Tibial nerve (tissue), 4 donors: ENCODE data around the gene SPTBN4. TPM values are rescaled to one million over a fixed set of nuclear protein-coding genes. Genes with fewer than 3 reads are reported as not detected.
"Not testable (repeated sequence)": the region's sequence is repeated elsewhere in the genome, so short reads cannot be mapped to it uniquely, and the experiment has no call there.

Experiments
- DNase-seq, 2 donors: peaks; one replicate each; pipeline ENCODE4 v3.0.0-alpha.2; 2019; ENCODE audit warnings: low spot score in 2 of 2
- H3K27ac ChIP-seq, 4 donors: fragments of 200-600 bp; sonication (generic) in 3 of 4; one replicate each; pipeline ENCODE4 v1.5.1; 2017 to 2019; ENCODE audit warnings: mild to moderate bottlenecking in 1 of 4
- H3K27me3 ChIP-seq, 2 donors: fragments of 200-600 bp; sonication (generic) in 1 of 2; one replicate each; pipeline versions ENCODE4 v1.5.1 to v1.6.0; 2017 to 2019
- H3K36me3 ChIP-seq, 3 donors: fragments of 200-600 bp; sonication (generic); one replicate each; pipeline ENCODE4 v1.5.1; 2018 to 2019
- H3K4me1 ChIP-seq, 4 donors: fragments of 200-600 bp; sonication (generic) in 3 of 4; one replicate each; pipeline ENCODE4 v1.5.1; 2017 to 2019
- H3K4me3 ChIP-seq, 4 donors: fragments of 200-600 bp; sonication (generic) in 3 of 4; one replicate each; pipeline ENCODE4 v1.5.1; 2017 to 2019; ENCODE audit warnings: mild to moderate bottlenecking in 1 of 4, moderate library complexity in 1 of 4
- H3K9me3 ChIP-seq, 4 donors: fragments of 200-600 bp; sonication (generic) in 3 of 4; one replicate each; pipeline ENCODE4 v1.5.1; 2017 to 2019
- EP300 ChIP-seq, 2 donors: sonication (generic); formaldehyde crosslinking; IDR thresholded peaks; one replicate each; pipeline ENCODE4 v1.6.1; 2017; ENCODE audit warnings: antibody characterized with exemption in 2 of 2, mild to moderate bottlenecking in 1 of 2
- POLR2A ChIP-seq, 2 donors: fragments of 450-650 bp; IDR thresholded peaks; one replicate each; pipeline ENCODE4 v1.6.1; 2017; ENCODE audit warnings: antibody characterized with exemption in 2 of 2, mild to moderate bottlenecking in 2 of 2, moderate library complexity in 2 of 2
- WGBS, 2 donors: methylation state at CpG; one replicate each; pipeline ENCODE4 v1.1.5; 2018; 5-methylcytosine and 5-hydroxymethylcytosine counted together
- total RNA-seq, 4 donors: library from RNA; depleted of rRNA; stranded (reverse); fragments of >200 nt; gene quantifications; one replicate each; pipeline ENCODE4 v1.1.0, GENCODE V29; 2016
- TF ChIP-seq, protein P1 (sequence below), 5 experiments: fragments of 200-600 bp in 3 of 5; fragments of 450-650 bp in 2 of 5; sonication (generic) in 3 of 5; IDR thresholded peaks; one replicate each; pipeline ENCODE4 v1.5.1; 2016 to 2019; ENCODE audit warnings: antibody characterized with exemption in 5 of 5, mild to moderate bottlenecking in 3 of 5, moderate library complexity in 2 of 5

SPTBN4 gene
- total RNA-seq, 4 donors from 2014 or later, result 14.9 to 24.0 (median 19.7) TPM

DNA sequence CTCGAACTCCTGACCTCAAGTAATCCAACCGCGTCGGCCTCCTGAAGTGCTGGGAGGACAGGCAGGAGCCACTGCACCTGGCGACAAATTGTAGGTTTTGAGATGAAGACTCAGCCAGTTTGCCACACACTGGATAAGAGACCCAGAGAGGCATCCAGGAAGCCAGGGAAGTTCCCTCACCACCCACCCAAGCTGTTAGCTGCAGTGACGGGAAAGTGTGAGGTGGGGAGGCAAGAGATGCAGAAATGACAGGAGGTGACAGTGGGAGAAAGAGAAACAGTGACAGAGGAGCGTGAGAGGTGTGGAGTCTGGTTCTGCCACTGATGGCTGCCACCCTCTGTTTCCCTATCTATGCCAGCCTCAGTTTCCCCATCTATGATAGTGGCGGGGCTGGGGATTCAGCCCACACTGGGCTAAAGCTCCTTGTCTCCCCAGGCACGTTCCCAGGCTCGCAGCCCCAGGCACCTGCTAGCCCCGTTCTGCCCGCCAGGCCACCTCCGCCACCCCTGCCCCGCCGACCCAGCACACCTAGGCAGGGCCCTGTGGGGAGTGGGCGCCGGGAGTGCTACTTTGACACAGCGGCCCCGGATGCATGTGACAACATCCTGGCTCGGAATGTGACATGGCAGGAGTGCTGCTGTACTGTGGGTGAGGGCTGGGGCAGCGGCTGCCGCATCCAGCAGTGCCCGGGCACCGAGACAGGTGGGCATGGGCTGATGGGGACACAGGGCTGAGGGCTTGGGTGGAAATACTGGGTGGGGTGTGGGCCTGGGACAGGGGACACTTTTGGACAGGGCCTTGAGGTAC lies 155.4 kb downstream of the SPTBN4 start:
- WGBS, 2 donors, result 90 to 94% methylated on average over 22 of the region's 24 CpGs
- TF ChIP-seq, protein P1, sequence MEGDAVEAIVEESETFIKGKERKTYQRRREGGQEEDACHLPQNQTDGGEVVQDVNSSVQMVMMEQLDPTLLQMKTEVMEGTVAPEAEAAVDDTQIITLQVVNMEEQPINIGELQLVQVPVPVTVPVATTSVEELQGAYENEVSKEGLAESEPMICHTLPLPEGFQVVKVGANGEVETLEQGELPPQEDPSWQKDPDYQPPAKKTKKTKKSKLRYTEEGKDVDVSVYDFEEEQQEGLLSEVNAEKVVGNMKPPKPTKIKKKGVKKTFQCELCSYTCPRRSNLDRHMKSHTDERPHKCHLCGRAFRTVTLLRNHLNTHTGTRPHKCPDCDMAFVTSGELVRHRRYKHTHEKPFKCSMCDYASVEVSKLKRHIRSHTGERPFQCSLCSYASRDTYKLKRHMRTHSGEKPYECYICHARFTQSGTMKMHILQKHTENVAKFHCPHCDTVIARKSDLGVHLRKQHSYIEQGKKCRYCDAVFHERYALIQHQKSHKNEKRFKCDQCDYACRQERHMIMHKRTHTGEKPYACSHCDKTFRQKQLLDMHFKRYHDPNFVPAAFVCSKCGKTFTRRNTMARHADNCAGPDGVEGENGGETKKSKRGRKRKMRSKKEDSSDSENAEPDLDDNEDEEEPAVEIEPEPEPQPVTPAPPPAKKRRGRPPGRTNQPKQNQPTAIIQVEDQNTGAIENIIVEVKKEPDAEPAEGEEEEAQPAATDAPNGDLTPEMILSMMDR (IDR thresholded peaks at IDR 0.05), result no peak
- TF ChIP-seq EP300 (IDR thresholded peaks at IDR 0.05) (no peak), POLR2A (IDR thresholded peaks at IDR 0.05) (no peak)
- Histone ChIP-seq H3K4me1 (peaks cover 0 to 28% (median 0%) of the 10 kb centered on the region in 4 donors), H3K27ac (no peak overlapping the region), H3K36me3 (peaks cover 4 to 93% (median 30%) of the 10 kb centered on the region in 3 donors), H3K9me3 (no peaks in the 10 kb centered on the region), H3K4me3 (no peak overlapping the region), H3K27me3 (no peaks in the 10 kb centered on the region)
- no peak for DNase-seq

DNA sequence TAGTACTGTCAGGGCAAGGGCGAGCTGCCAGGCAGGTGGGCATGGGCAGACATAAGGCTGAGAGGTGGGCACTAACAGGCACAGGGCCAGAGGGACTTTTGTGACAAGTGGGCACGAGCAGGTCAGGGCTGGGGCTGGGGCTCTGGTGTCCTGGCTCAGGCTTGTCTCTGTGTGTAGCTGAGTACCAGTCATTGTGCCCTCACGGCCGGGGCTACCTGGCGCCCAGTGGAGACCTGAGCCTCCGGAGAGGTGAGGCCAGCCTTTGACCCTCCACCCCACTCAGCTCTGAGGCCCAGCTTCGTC lies 155.9 kb downstream of the SPTBN4 start:
- Histone ChIP-seq H3K4me1 (peaks cover 0 to 24% (median 0%) of the 10 kb centered on the region in 4 donors), H3K27ac (no peak overlapping the region), H3K4me3 (no peak overlapping the region), H3K36me3 (peaks cover 4 to 94% (median 30%) of the 10 kb centered on the region in 3 donors), H3K9me3 (no peaks in the 10 kb centered on the region), H3K27me3 (no peaks in the 10 kb centered on the region)
- no peak for DNase-seq
- 82 to 87% methylated on average over 7 of the region's 7 CpGs for WGBS, 2 donors
- TF ChIP-seq, protein P1 (IDR thresholded peaks at IDR 0.05), result no peak
- TF ChIP-seq POLR2A (IDR thresholded peaks at IDR 0.05) (no peak), EP300 (IDR thresholded peaks at IDR 0.05) (no peak)

DNA sequence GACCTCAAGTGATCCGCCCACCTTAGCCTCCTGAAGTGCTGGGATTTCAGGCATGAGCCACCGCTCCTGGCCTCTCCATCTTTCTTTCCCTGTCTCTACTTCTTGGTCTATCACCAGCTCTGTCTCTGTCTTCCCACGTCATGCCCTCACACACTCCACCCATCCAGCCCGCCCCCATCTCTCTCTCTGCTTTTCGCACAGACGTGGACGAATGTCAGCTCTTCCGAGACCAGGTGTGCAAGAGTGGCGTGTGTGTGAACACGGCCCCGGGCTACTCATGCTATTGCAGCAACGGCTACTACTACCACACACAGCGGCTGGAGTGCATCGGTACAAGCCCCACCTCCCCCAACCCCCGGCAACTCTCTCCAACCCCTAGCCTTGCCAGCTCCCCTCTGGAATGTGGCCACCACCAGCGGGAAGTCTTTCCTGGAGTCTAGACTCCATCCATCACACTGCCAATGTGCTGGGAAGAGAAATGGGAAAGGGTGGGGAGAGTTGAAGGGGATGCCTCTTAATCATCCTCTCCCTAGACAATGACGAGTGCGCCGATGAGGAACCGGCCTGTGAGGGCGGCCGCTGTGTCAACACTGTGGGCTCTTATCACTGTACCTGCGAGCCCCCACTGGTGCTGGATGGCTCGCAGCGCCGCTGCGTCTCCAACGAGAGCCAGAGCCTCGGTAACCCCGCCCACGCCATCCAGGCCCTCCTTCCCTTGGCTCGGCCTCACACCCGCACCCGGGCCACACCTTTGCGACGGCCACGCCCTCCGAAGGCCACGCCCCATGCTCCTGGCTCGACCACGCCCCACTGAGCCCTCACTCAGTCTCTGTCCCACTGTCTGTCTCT lies 156.8 kb downstream of the SPTBN4 start:
- Histone ChIP-seq H3K27me3 (no peaks in the 10 kb centered on the region), H3K27ac (peak overlapping the region in 2 of 4 donors; percentile 21 to 28), H3K4me1 (peaks cover 0 to 17% (median 0%) of the 10 kb centered on the region in 4 donors), H3K36me3 (peaks cover 4 to 94% (median 30%) of the 10 kb centered on the region in 3 donors), H3K9me3 (no peaks in the 10 kb centered on the region), H3K4me3 (no peak overlapping the region)
- no peak for DNase-seq
- no peak for TF ChIP-seq EP300 (IDR thresholded peaks at IDR 0.05)
- TF ChIP-seq POLR2A (IDR thresholded peaks at IDR 0.05), result no peak
- TF ChIP-seq, protein P1 (IDR thresholded peaks at IDR 0.05), result no peak
- WGBS, 2 donors, result 57 to 60% methylated on average over 40 to 41 of the region's 41 CpGs

DNA sequence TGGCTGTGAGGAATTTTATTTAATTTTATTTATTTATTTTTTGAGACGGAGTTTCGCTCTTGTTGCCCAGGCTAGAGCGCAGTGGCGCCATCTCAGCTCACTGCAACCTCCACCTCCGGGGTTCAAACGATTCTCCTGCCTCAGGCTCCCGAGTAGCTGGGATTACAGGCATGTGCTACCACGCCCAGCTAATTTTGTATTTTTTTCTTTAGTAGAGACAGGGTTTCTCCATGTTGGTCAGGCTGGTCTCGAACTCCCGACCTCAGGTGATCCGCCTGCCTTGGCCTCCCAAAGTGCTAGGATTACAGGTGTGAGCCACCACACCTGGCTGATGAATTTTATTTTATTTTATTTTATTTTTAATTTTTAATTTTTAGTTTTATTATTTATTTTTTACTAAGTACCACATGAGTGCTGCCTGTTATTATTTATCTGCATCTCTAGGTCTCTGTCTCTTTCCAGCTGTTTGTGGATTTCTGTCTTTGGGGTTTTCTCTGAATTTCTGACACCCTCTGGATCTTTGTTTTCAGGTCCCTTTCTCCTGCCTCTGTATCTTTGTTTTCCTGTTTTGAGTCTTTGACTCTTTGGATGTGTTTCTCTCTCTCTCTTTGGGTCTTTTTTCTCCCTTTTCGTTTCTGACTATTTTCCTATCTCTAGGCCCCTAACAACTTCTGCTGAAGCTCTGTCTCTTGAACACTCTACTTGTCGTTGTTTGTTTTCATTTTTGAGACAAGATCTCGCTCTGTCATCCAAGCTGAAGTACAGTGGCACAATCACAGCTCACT lies 157.8 kb downstream of the SPTBN4 start:
- not testable (repeated sequence) for H3K4me3 ChIP-seq, H3K9me3 ChIP-seq, DNase-seq, H3K27me3 ChIP-seq, H3K27ac ChIP-seq
- H3K4me1 ChIP-seq, result peaks cover 0 to 15% (median 0%) of the 10 kb centered on the region in 4 donors
- H3K36me3 ChIP-seq, result peaks cover 4 to 94% (median 27%) of the 10 kb centered on the region in 3 donors
- 85 to 87% methylated on average over 14 of the region's 14 CpGs for WGBS, 2 donors

DNA sequence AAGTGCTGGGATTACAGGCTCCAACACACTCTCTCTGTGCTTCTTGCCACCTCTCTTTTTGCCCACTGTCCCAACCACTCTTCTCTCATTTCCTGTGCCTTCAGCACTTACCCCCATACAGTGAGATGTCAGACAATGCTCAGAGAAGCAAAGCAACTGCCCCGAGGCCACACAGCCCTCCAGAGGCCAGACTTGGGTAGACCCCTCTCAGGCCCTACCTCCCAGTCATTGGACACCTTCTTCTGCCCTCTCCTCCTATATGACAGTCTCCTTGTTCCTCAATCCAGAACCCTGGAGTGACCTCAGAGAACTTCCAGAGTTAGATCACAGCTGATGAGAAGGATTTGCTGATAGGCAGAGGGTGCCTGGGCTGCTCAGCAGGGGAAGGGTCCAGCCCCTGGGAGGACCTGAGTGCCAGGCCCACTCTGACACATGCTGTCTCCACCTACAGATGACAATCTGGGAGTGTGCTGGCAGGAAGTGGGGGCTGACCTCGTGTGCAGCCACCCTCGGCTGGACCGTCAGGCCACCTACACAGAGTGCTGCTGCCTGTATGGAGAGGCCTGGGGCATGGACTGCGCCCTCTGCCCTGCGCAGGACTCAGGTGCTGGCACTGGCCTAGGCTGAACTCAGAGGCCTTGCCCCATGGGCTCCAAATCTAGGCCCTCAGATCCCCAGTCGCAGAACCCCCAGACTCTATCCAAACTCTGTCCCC lies 158.8 kb downstream of the SPTBN4 start:
- Histone ChIP-seq H3K4me3 (no peak overlapping the region), H3K27me3 (no peaks in the 10 kb centered on the region), H3K36me3 (peaks cover 4 to 93% (median 22%) of the 10 kb centered on the region in 3 donors), H3K27ac (no peak overlapping the region), H3K9me3 (no peaks in the 10 kb centered on the region), H3K4me1 (peaks cover 0 to 18% (median 0%) of the 10 kb centered on the region in 4 donors)
- TF ChIP-seq POLR2A (IDR thresholded peaks at IDR 0.05) (no peak), EP300 (IDR thresholded peaks at IDR 0.05) (no peak)
- TF ChIP-seq, protein P1 (IDR thresholded peaks at IDR 0.05), result no peak
- 67 to 89% methylated on average over 3 to 7 of the region's 7 CpGs for WGBS, 2 donors
- no peak for DNase-seq
